Uterus (tissue), 4 donors: ENCODE data around the gene SSBP3. TPM values are rescaled to one million over a fixed set of nuclear protein-coding genes. Genes with fewer than 3 reads are reported as not detected.

Experiments
- DNase-seq, 2 donors: peaks; one replicate each; pipeline ENCODE4 v3.0.0-alpha.2; 2019 to 2020
- H3K27ac ChIP-seq, 2 donors: fragments of 200-600 bp; sonication (generic); 1 replicate in 1 of 2; 2 replicates in 1 of 2; pipeline ENCODE4 v1.5.1; 2016 to 2018
- H3K27me3 ChIP-seq, 2 donors: fragments of 200-600 bp; sonication (generic); one replicate each; pipeline ENCODE4 v1.5.1; 2018 to 2019; ENCODE audit warnings: control low read depth in 1 of 2
- H3K36me3 ChIP-seq, 2 donors: fragments of 200-600 bp; sonication (generic); one replicate each; pipeline ENCODE4 v1.5.1; 2019; ENCODE audit warnings: control low read depth in 1 of 2
- H3K4me1 ChIP-seq, 2 donors: fragments of 200-600 bp; sonication (generic); one replicate each; pipeline ENCODE4 v1.5.1; 2018 to 2019; ENCODE audit warnings: control low read depth in 1 of 2
- H3K4me3 ChIP-seq, 2 donors: fragments of 200-600 bp; sonication (generic); 1 replicate in 1 of 2; 2 replicates in 1 of 2; pipeline ENCODE4 v1.5.1; 2018 to 2019; ENCODE audit warnings: mild to moderate bottlenecking in 1 of 2
- H3K9me3 ChIP-seq, 2 donors: fragments of 200-600 bp; sonication (generic); one replicate each; pipeline ENCODE4 v1.5.1; 2019; ENCODE audit warnings: control low read depth in 1 of 2
- POLR2A ChIP-seq, 2 donors: fragments of 450-650 bp; IDR thresholded peaks; one replicate each; pipeline ENCODE4 v1.6.1; 2016; ENCODE audit warnings: antibody characterized with exemption in 2 of 2, mild to moderate bottlenecking in 1 of 2, moderate library complexity in 1 of 2
- intact Hi-C: fragments of 100-400 bp; cut with DNase I; formaldehyde crosslinking; loops from one replicate; pipeline ENCODE4 v1.15.1; 2023; ENCODE audit warnings: low total_unique reads
- total RNA-seq, 4 donors: library from RNA; depleted of rRNA in 3 of 4; stranded (reverse); fragments of >200 nt in 3 of 4; gene quantifications; one replicate each; pipeline versions ENCODE4 v1.1.0 to v1.2.4, GENCODE V29; 2014 to 2023
- TF ChIP-seq, protein P1 (sequence below), 4 experiments: fragments of 200-600 bp in 2 of 4; fragments of 450-650 bp in 2 of 4; sonication (generic) in 2 of 4; IDR thresholded peaks; one replicate each; pipeline ENCODE4 v1.5.1; 2016 to 2019; ENCODE audit warnings: antibody characterized with exemption in 4 of 4, mild to moderate bottlenecking in 2 of 4, moderate library complexity in 1 of 4
- donor health status: DM: yes; HTN: yes; CAD: no.

Gene SSBP3
- total RNA-seq, 4 donors from 2014 or later: 19.7 to 125 (median 31.4) TPM

DNA sequence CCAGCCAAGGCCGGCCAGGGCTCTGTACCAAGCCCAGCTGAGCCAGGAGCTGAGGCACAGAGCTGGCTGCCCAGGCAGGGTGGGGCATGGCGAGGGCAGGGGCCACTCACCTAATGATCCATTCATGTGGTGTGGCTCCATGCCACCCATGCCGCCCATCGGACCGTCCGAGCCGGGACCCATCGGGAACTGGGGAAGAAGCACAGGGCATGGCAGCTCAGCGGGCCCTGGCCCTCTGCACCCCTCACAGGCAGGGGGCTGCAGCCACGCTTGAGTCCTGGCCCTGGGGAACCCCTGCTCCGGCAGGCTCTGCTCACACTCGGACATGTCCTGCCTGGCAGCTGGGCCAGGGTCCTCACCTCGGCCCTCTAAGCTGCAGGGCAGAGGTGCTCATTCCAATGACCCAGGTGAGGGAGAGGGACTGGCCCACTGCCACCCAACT is 177.5 kb downstream of the SSBP3 start:
- TF ChIP-seq POLR2A (IDR thresholded peaks at IDR 0.05): no peak
- TF ChIP-seq, protein P1, sequence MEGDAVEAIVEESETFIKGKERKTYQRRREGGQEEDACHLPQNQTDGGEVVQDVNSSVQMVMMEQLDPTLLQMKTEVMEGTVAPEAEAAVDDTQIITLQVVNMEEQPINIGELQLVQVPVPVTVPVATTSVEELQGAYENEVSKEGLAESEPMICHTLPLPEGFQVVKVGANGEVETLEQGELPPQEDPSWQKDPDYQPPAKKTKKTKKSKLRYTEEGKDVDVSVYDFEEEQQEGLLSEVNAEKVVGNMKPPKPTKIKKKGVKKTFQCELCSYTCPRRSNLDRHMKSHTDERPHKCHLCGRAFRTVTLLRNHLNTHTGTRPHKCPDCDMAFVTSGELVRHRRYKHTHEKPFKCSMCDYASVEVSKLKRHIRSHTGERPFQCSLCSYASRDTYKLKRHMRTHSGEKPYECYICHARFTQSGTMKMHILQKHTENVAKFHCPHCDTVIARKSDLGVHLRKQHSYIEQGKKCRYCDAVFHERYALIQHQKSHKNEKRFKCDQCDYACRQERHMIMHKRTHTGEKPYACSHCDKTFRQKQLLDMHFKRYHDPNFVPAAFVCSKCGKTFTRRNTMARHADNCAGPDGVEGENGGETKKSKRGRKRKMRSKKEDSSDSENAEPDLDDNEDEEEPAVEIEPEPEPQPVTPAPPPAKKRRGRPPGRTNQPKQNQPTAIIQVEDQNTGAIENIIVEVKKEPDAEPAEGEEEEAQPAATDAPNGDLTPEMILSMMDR (IDR thresholded peaks at IDR 0.05): no peak
- Histone ChIP-seq H3K9me3 (no peaks in the 10 kb centered on the region), H3K36me3 (no peaks in the 10 kb centered on the region), H3K4me1 (peaks cover 0 to 14% of the 10 kb centered on the region in 2 donors), H3K27me3 (no peaks in the 10 kb centered on the region), H3K4me3 (no peak overlapping the region), H3K27ac (peak overlapping the region; percentile 20 to 50)
- intact Hi-C loops: no loop called here
- no peak for DNase-seq

DNA sequence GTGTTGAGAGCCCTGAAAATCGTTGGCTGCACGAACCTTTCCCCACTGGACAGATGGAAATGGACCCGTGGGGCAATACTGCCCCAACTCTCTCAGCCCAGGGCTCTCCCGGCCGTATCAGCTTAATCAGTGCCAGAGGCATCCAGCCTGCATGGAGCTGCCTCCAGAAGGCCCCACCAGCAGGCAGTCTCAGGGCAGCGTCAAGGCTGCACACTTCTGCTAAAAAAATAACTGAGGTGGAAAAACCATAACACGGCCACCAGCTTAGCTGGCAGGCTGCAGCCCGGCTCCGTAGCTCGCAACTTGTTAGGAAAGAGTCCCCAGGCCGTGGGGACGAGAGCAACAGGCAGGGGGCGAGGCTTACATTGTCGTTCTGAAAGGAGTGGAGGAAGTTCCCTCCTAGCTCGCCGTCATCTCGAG is 178.3 kb downstream of the SSBP3 start:
- Histone ChIP-seq H3K4me1 (peaks cover 0 to 14% of the 10 kb centered on the region in 2 donors), H3K27ac (peak overlapping the region; percentile 38 to 45), H3K36me3 (no peaks in the 10 kb centered on the region), H3K27me3 (no peaks in the 10 kb centered on the region), H3K9me3 (no peaks in the 10 kb centered on the region), H3K4me3 (no peak overlapping the region)
- no peak for TF ChIP-seq POLR2A (IDR thresholded peaks at IDR 0.05)
- TF ChIP-seq, protein P1 (IDR thresholded peaks at IDR 0.05): no peak
- no peak for DNase-seq
- intact Hi-C loops: no loop called here

DNA sequence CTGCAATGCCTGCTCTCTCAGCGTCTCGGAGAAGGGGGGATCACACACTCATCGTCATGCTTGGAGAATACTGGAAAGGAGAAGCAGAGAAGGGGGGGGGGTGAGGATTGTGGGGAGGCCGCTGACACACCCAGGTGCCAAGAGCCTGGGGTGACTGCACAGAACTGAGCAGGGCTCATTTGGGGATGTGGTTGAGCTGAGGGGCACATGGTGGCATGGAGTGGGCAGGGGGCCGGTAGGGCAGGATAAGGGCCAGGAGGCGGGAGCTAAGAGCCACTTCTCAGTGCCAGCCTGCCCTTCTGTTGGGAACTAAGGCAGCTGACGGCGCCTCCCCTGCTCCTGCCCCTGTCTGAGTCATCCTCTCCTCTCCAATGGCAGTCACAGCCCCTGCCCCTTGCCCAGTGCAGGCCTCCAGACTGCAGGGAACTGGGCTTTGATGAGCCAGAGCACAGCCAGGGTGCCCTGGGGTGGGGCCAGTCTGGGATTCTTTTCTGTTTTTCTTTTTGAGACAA is 179.0 kb downstream of the SSBP3 start:
- TF ChIP-seq POLR2A (IDR thresholded peaks at IDR 0.05): no peak
- TF ChIP-seq, protein P1 (IDR thresholded peaks at IDR 0.05): no peak
- Histone ChIP-seq H3K4me3 (no peak overlapping the region), H3K27me3 (no peaks in the 10 kb centered on the region), H3K9me3 (no peaks in the 10 kb centered on the region), H3K36me3 (no peaks in the 10 kb centered on the region), H3K27ac (peak overlapping the region; percentile 38 to 45), H3K4me1 (peaks cover 0 to 14% of the 10 kb centered on the region in 2 donors)
- DNase-seq: peak in 1 of 2 donors; percentile 43
- intact Hi-C loops: no loop called here

DNA sequence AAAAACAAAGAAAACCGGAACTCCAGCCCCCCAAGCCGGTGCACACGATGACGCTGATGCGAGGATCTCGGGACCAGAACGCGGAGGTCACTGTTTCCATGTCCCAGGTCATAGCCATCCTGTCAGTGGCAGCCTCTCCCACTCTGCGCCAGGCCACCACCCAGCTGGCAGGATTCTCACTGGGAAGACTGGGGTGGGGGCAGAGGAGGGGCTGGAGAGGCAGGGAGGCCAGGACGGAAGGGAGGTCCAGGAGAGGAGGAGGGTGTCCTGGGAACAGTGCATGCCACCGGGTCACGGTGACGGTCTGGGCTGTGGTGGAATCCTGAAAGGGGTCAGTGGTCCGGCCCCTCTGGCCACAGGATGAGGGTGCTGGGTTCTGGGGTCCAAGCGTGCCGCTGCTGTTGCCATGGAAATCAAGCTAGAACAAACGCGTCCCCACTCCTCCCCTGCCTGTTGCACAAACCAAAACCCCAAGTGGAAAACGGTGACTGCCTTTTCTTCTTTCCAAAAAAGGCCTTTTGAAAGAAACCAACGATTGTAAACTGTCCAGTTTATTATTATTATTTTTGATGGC is 180.1 kb downstream of the SSBP3 start:
- TF ChIP-seq, protein P1 (IDR thresholded peaks at IDR 0.05): no peak
- no peak for TF ChIP-seq POLR2A (IDR thresholded peaks at IDR 0.05)
- H3K4me3 ChIP-seq: no peak overlapping the region
- no peak overlapping the region for H3K27ac ChIP-seq
- H3K36me3 ChIP-seq: no peaks in the 10 kb centered on the region
- no peaks in the 10 kb centered on the region for H3K9me3 ChIP-seq
- no peaks in the 10 kb centered on the region for H3K27me3 ChIP-seq
- intact Hi-C loops: no loop called here
- peaks cover 0 to 14% of the 10 kb centered on the region in 2 donors for H3K4me1 ChIP-seq
- DNase-seq: no peak

DNA sequence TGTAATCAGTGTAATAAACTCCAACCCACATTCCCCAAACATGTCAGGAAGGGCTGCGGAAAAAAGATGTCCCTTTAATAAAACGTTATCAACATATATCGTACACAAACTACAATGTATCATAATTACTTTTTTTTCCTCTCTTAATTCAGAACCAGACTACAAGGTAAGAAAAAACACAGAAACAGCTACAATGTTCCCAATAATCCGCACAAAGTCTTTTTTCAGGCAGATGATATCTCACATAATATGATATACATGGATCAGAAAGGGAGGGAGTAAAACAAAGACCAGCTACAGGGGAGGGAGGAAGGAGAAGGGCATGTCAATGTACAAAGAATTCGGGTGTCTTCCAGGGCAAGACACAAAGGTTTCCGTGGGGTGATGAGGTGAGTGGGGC is 180.8 kb downstream of the SSBP3 start:
- Histone ChIP-seq H3K9me3 (no peaks in the 10 kb centered on the region), H3K4me3 (no peak overlapping the region), H3K27ac (no peak overlapping the region), H3K27me3 (no peaks in the 10 kb centered on the region), H3K36me3 (no peaks in the 10 kb centered on the region), H3K4me1 (peaks cover 0 to 18% of the 10 kb centered on the region in 2 donors)
- intact Hi-C loops: no loop called here
- DNase-seq: no peak
- no peak for TF ChIP-seq POLR2A (IDR thresholded peaks at IDR 0.05)
- TF ChIP-seq, protein P1 (IDR thresholded peaks at IDR 0.05): no peak
